AG09309 (cell line): ENCODE data around the gene EHHADH.
"Not testable (repeated sequence)": the region's sequence is repeated elsewhere in the genome, so short reads cannot be mapped to it uniquely, and the experiment has no call there.

Source experiments
- DNase-seq: peaks from one replicate; pipeline ENCODE4 v3.0.0-alpha.2; 2010; ENCODE audit warnings: low read depth
- H3K4me3 ChIP-seq: 2 replicates; pipeline ENCODE4 v1.5.1; 2011; ENCODE audit warnings: mild to moderate bottlenecking, low read depth, low read length, moderate library complexity; ENCODE audit not compliant: control insufficient read depth
- TF ChIP-seq, protein P1 (sequence below): IDR thresholded peaks from 2 replicates; pipeline ENCODE4 v1.5.1; 2011; ENCODE audit warnings: mild to moderate bottlenecking, low read depth, low read length, inconsistent platforms; ENCODE audit not compliant: insufficient read depth, control insufficient read depth; ENCODE audit errors: missing control alignments

EHHADH gene

GRCh38 chr3:185268194-185268962 lies 14.5 kb upstream of the EHHADH start:
- TF ChIP-seq, protein P1, sequence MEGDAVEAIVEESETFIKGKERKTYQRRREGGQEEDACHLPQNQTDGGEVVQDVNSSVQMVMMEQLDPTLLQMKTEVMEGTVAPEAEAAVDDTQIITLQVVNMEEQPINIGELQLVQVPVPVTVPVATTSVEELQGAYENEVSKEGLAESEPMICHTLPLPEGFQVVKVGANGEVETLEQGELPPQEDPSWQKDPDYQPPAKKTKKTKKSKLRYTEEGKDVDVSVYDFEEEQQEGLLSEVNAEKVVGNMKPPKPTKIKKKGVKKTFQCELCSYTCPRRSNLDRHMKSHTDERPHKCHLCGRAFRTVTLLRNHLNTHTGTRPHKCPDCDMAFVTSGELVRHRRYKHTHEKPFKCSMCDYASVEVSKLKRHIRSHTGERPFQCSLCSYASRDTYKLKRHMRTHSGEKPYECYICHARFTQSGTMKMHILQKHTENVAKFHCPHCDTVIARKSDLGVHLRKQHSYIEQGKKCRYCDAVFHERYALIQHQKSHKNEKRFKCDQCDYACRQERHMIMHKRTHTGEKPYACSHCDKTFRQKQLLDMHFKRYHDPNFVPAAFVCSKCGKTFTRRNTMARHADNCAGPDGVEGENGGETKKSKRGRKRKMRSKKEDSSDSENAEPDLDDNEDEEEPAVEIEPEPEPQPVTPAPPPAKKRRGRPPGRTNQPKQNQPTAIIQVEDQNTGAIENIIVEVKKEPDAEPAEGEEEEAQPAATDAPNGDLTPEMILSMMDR = no peak
- no peak overlapping the region for H3K4me3 ChIP-seq
- no peak for DNase-seq

- DNase-seq = no peak
- TF ChIP-seq, protein P1 = no peak
- no peak overlapping the region for H3K4me3 ChIP-seq
Measured at GRCh38 chr3:185267193-185267592, 13.3 kb upstream of the EHHADH start.

GRCh38 chr3:185264849-185265553 lies 11.2 kb upstream of the EHHADH start:
- DNase-seq = no peak
- TF ChIP-seq, protein P1 = no peak
- H3K4me3 ChIP-seq = no peak overlapping the region

GRCh38 chr3:185263423-185263822 lies 9.6 kb upstream of the EHHADH start:
- no peak overlapping the region for H3K4me3 ChIP-seq
- TF ChIP-seq, protein P1 = no peak
- no peak for DNase-seq

GRCh38 chr3:185257334-185257733 lies 3.5 kb upstream of the EHHADH start:
- TF ChIP-seq, protein P1 = no peak
- DNase-seq = no peak
- H3K4me3 ChIP-seq = no peak overlapping the region

DNA sequence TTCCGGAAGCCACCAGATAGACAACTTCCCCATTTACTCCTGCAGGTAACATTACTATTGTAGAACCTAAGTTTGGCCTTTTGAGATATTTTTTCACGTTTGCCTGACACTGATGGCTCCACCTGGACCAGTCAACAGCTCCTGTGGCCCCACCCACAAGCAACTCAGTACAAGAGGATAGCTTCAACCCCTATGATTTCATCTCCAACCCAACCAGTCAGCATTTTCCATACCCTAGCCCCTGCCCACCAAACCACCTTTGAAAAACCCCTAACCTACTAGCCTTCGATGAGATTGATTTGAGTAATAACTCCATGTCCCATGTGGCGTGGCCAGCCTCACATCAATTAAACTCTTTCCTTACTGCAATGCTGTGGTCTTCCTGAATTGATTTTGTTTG lies 950 bp upstream of the EHHADH start:
- TF ChIP-seq, protein P1 = no peak
- no peak overlapping the region for H3K4me3 ChIP-seq
- no peak for DNase-seq

GRCh38 chr3:185253133-185253532 lies 716 bp downstream of the EHHADH start:
- not testable (repeated sequence) for H3K4me3 ChIP-seq, DNase-seq
